Left ventricle myocardium inferior (tissue), 1 donor: ENCODE measurements around the gene NRXN3. TPM values are rescaled to one million over a fixed set of nuclear protein-coding genes. Genes with fewer than 3 reads are reported as not detected.

ENCODE experiments used
- DNase-seq: peaks from one replicate; pipeline ENCODE4 v3.0.0-alpha.2; 2020
- H3K27ac ChIP-seq: fragments of 200-600 bp; replicated peaks from 2 replicates; pipeline ENCODE4 v1.8.0; 2021
- H3K27me3 ChIP-seq: fragments of 200-600 bp; 2 replicates; pipeline ENCODE4 v1.8.0; 2021; ENCODE audit warnings: low read depth
- H3K36me3 ChIP-seq: fragments of 200-600 bp; 2 replicates; pipeline ENCODE4 v1.8.0; 2021
- H3K4me1 ChIP-seq: fragments of 200-600 bp; 2 replicates; pipeline ENCODE4 v1.8.0; 2021
- H3K4me3 ChIP-seq: fragments of 200-600 bp; 2 replicates; pipeline ENCODE4 v1.8.0; 2021; ENCODE audit warnings: mild to moderate bottlenecking, moderate library complexity
- H3K9me3 ChIP-seq: fragments of 200-600 bp; replicated peaks from 2 replicates; pipeline ENCODE4 v1.8.0; 2021
- intact Hi-C: fragments of 100-400 bp; cut with micrococcal nuclease; formaldehyde crosslinking; loops from one replicate; pipeline ENCODE4 v1.11.0; 2022
- total RNA-seq: library from RNA; stranded (reverse); fragmentation: NEBNext Ultra II Directional; extraction: Animal tissue kit (Norgen Biotek cat#: 25700); gene quantifications from one replicate; pipeline ENCODE4 v1.2.1, GENCODE V29; 2021
- TF ChIP-seq, protein P1 (sequence below): fragments of 200-600 bp; IDR thresholded peaks from 2 replicates; pipeline ENCODE4 v1.8.0; 2021; ENCODE audit warnings: antibody characterized with exemption, mild to moderate bottlenecking, borderline replicate concordance
- donor health status: DM: no; HTN: yes; CAD: no; lungs with severe emphysema.

The NRXN3 gene
- total RNA-seq, 1 donor from 2014 or later, result 1.2 TPM

DNA sequence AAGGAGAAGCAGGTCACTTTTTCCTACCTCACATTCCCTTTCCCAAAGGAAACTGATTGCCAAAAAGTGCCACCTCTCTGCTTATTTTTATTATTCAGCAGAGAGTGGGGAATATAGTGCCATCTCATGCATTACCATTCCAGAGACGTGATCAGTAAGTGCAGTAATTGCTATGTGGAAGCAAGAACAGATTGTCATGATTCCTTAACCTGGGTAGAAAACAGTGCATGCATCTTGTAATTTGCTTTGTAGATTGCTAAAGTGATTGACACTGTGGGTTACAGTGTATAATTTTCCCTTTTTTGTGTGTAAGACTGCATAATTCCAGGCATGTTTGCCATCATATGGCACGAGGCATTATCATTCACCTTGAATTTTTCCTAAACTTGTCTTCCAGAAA lies 1708.6 kb downstream of the NRXN3 start:
- Histone ChIP-seq H3K4me1 (no peaks in the 10 kb centered on the region), H3K4me3 (no peak overlapping the region), H3K27ac (no peak overlapping the region), H3K9me3 (no peaks in the 10 kb centered on the region), H3K36me3 (no peaks in the 10 kb centered on the region), H3K27me3 (no peaks in the 10 kb centered on the region)
- TF ChIP-seq, protein P1, sequence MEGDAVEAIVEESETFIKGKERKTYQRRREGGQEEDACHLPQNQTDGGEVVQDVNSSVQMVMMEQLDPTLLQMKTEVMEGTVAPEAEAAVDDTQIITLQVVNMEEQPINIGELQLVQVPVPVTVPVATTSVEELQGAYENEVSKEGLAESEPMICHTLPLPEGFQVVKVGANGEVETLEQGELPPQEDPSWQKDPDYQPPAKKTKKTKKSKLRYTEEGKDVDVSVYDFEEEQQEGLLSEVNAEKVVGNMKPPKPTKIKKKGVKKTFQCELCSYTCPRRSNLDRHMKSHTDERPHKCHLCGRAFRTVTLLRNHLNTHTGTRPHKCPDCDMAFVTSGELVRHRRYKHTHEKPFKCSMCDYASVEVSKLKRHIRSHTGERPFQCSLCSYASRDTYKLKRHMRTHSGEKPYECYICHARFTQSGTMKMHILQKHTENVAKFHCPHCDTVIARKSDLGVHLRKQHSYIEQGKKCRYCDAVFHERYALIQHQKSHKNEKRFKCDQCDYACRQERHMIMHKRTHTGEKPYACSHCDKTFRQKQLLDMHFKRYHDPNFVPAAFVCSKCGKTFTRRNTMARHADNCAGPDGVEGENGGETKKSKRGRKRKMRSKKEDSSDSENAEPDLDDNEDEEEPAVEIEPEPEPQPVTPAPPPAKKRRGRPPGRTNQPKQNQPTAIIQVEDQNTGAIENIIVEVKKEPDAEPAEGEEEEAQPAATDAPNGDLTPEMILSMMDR, result no peak
- no peak for DNase-seq
- intact Hi-C loops, result no loop called here

DNA sequence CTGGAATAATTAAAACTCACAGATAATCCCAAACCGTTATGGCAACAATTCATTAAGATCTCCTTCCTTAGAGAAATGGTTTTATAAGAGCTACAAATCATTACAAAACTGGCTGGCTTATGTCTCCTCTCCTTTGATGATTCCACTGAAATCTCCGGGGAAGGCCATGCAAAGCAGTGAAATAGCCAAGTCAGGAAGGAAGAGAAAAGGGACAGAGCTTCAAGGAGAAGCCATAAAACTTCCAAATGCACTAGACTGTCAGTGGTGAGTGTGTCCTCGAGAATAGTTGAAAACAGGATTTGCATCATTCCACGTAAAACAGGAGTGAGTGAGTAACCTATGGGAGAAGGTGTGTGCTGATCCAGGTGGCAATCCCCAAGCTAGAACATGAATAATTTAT lies 1711.1 kb downstream of the NRXN3 start:
- Histone ChIP-seq H3K27ac (no peak overlapping the region), H3K9me3 (no peaks in the 10 kb centered on the region), H3K4me1 (no peaks in the 10 kb centered on the region), H3K27me3 (no peaks in the 10 kb centered on the region), H3K4me3 (no peak overlapping the region), H3K36me3 (no peaks in the 10 kb centered on the region)
- no peak for DNase-seq
- intact Hi-C loops, result no loop called here
- TF ChIP-seq, protein P1, result no peak

DNA sequence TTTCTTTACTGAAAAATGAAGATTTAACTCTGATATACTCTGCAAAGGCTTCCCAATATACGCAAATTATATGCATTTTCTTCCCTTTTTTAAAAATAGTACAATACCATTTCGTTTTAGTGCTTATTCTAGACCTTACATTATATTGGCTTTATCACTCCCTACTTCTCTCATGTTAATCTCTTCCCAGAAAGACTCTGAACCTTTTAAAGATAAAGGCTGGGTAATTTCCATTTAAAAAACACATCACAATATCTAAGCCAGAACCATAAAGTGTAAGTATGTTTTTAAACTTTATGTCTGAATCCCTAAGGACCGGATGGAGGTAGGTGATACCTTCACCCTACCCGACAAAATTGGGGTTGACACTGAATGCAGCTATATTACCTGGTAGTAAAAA lies 1720.4 kb downstream of the NRXN3 start:
- Histone ChIP-seq H3K36me3 (no peaks in the 10 kb centered on the region), H3K9me3 (no peaks in the 10 kb centered on the region), H3K27me3 (no peaks in the 10 kb centered on the region), H3K4me1 (no peaks in the 10 kb centered on the region), H3K4me3 (no peak overlapping the region), H3K27ac (no peak overlapping the region)
- DNase-seq, result no peak
- intact Hi-C loops, result no loop called here
- TF ChIP-seq, protein P1, result no peak

DNA sequence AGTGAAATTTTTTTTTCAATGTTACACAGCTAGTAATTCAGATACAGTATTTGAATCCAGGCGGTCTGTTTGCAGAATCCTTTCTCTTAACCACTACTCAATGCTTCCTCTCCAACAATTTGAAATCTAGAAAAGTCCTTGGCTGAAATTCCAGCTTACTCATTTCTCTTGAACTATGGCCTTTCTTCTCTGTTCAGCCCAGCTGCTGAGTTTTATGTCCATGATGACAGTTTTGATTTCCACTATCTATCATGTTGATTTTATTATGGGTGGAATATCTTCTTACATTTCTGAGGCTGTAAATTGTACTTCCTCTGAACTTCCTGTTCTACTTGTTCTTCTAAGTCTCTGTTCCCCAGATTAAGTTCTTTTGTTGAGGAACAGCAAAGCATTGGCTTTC lies 1725.8 kb downstream of the NRXN3 start:
- H3K9me3 ChIP-seq, result peaks cover 6% of the 10 kb centered on the region
- no peaks in the 10 kb centered on the region for H3K27me3 ChIP-seq
- no peak overlapping the region for H3K27ac ChIP-seq
- no peak for DNase-seq
- intact Hi-C loops, result no loop called here
- no peaks in the 10 kb centered on the region for H3K4me1 ChIP-seq
- TF ChIP-seq, protein P1, result no peak
- H3K36me3 ChIP-seq, result no peaks in the 10 kb centered on the region
- H3K4me3 ChIP-seq, result no peak overlapping the region

DNA sequence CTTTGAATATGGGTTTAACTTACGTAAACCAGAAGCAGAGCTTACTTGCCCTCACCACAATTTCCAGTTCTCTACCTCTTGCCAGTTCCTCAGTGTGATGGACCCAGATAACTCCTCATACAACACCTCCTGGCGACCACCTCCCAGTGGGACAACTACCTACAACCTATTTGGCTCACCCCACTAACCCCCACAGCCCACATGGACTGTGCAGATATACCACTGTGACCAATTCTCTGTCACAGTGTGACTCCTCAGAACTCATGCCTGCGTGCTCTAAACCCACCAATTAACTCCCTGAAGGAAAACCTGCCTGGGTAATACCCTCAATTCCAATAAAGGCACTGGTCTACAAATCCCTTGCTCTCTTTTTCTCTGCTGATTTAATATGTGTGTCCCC lies 1729.4 kb downstream of the NRXN3 start:
- TF ChIP-seq, protein P1, result no peak
- no peaks in the 10 kb centered on the region for H3K4me1 ChIP-seq
- intact Hi-C loops, result no loop called here
- DNase-seq, result no peak
- no peaks in the 10 kb centered on the region for H3K27me3 ChIP-seq
- no peaks in the 10 kb centered on the region for H3K36me3 ChIP-seq
- H3K27ac ChIP-seq, result no peak overlapping the region
- H3K9me3 ChIP-seq, result peaks cover 6% of the 10 kb centered on the region
- no peak overlapping the region for H3K4me3 ChIP-seq

DNA sequence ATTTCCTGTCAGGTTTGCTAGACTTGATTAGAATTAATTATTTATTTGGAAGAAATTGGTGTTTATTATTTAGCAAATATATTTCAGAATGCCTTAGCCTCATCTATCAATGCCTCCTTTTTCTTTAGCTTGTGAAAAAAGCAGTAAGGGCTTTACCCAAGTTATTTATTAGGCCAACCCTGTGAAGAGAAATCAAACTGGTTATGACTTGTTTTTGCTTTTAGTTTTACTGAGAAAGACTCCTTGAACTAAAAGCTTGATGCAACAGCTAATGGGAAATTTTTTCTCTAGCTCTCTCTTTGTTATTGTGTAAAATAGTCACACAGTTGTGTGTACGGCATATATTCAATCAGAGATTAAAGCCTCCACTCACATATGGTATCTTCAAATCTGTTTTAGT lies 1734.3 kb downstream of the NRXN3 start:
- Histone ChIP-seq H3K27me3 (no peaks in the 10 kb centered on the region), H3K4me3 (no peak overlapping the region)

More for the DNA sequence above, 1734.3 kb downstream of the NRXN3 start:
- H3K4me1 ChIP-seq, result no peaks in the 10 kb centered on the region
- TF ChIP-seq, protein P1, result no peak
- DNase-seq, result no peak
- H3K27ac ChIP-seq, result no peak overlapping the region
- no peaks in the 10 kb centered on the region for H3K36me3 ChIP-seq
- no peaks in the 10 kb centered on the region for H3K9me3 ChIP-seq
- intact Hi-C loops, result no loop called here
